GM19238 (cell line): ENCODE results near the gene TCF7L2.

Experiments used
- DNase-seq: peaks from one replicate; pipeline ENCODE4 v3.0.0; 2011; ENCODE audit warnings: low spot score; ENCODE audit not compliant: insufficient read length

The TCF7L2 gene

DNA sequence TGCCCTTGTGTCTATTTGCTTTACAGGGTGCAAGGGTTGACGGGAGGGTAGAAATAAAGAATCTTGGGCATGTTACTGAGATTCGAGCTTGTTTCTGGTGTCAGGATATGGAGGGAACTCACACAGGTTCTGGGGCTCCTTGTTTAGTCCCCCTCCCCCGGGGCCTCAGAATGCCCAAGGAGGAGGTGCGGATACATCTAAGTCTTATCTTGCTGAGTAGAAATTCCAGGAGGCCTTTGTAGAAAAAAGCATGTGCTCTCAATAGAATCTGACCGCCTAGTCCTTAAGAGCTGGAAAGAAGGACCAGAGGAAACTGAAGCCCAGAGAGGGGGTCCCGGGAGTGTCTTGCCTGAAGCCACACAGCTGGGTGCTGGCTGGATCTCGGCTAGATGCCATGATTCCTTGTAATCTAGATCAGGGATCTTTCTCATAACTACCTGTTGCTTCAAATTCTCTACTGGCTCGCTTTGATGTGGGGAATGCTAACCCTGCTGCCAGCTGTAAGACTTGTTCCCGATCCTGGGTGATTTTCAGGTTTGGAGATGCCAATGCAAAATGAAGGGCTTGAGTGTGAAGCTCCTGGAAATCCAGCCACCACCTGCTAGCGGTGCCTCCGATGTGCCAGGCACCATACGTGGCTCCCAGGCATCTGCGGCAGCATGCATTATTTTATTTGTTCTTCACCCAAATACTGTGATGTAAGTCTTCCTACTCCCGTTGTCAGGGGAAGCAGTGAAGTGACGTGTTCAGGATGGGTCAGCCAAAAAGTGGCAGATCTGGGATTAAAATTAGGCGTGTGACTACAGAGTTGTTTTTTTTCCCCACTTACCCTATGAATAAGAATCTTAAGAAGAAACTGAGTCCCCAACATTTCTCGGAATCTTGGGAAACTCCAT lies 226.0 kb downstream of the TCF7L2 start:
- DNase-seq = no peak

- no peak for DNase-seq
These were observed 226.7 kb downstream of the TCF7L2 start for GRCh38 chr10:113176652-113177155.

DNA sequence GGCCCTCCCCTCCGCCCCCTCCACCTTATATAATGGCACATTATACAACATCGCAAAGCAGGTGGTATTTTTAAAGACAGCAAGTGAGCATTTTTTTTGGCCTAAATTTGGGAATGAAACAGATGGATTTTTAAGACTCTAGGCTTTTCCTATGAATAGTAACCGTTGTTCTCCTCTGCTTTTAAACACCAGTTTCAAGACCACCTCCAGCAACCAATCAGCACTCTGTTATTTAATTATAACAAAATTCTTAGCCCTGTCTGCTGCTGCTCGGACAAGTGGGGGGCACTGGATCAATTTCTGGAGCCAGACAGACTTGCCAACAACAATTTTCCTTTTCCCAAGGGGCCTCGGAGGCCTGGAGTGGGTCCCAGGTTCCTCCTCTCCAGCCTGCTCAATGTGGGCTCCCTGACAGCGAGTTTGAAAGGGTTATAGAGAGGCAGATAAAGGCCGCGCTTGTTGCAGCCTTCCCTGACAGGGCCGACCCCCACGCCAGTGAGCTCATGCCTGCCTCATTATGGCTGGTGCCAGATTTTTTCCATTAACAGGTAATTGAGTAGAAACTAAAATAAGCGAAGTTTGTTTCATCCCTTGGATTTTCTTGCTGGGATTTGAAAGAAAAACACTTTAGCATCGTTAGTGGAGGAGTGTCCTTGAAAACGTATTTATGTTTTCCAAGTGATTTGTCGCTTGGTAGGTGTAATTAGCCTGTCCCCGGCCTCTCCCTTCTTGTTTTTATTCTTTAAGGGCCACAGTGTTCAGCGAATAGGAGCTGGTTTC lies 227.3 kb downstream of the TCF7L2 start:
- no peak for DNase-seq

DNA sequence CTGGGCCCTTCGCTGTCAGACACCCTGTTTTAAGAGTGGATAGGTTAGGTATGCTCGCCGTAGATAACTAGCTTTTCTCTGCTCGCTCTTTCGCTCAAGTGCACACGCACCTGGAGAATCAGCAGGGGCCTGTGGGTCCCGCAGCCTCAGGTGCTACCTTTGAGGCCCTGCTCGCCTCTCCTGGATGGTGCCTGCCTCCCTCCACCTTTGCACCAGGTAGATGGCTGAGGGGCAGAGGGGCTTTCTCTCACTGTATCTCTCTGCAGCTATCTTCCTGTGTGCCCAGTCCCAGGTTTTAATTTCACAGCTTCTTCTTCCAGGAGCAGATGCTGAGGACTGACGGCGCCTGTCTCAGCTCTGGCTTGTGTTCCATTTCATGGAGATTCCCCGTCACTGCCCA lies 227.9 kb downstream of the TCF7L2 start:
- DNase-seq = no peak

GRCh38 chr10:113178771-113179170 lies 228.7 kb downstream of the TCF7L2 start:
- DNase-seq = no peak

- no peak for DNase-seq
These were observed 229.2 kb downstream of the TCF7L2 start for GRCh38 chr10:113179265-113179664.

DNA sequence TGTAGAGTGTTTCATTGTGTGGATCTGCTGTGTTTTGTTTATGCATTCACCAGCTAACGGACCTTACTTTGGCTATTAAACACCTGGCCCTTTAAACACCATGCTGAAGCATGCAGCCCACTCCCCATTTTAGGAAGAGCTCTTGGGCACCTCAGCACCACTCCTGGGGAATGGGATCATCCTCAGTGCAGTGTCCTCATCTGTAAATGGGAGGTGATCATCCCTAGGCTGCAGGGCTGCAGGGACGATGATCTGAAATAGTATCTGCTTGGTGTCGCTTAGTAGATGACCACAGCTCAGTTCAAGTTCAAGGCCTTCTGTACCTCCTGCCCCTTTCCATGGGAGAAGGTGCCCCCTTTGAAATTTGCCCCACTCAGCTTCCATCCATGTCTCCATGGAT lies 229.9 kb downstream of the TCF7L2 start:
- no peak for DNase-seq

DNA sequence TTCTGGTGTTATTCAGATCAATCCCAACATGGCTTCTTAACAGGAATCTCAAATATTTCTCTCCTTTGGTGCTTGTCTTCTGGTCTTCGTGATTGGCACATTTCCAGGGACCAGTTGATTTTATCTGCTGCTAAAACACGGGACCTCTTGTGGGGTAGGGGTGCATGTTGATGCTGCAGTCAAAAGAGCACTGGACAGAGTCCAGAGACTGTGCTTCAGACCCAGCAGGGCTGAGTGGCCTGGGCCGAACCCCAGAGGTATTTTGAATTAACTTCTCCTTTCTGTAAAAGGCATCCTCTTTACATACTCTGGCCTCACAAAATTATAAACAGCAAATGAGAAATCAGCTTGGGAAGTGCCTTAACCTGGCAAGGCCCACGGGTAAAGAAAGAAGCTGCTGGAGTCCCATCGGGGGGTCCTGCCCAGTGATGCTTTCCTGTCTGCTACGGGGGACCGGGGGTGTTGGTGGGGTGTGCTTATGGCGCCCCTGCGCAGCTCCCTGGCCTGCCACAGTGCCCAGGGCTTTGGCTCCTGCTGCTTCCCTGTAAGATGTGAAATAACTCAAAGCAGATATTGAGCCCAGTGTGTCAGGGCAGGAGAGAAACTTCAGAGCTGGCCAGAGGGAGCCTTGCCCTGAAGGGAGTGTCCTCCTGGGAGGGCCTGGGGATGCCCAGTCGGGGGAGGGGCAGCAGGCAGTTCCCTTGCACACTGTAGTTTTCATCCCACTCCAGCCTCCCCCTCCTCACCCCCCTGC lies 230.5 kb downstream of the TCF7L2 start:
- no peak for DNase-seq

DNA sequence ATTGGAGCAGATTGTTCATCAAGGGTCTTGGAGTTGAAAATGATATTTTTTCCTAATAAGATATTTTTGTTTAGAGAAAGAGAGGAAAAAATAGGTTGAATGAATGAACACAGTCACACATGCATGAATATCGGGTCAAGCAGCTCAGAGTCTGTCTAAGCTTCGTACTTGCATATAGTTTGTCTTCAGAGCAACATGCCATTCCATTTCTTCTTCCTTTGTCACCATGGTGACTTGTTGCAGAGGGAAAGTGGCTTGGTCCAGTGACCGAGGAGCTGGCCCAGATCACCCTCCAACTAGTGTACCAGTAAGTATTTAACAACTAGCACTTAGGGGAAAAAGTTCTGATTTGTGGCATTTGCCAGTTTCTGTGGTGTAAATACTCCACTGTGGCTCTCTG lies 232.1 kb downstream of the TCF7L2 start:
- DNase-seq = no peak

- DNase-seq = no peak
These were observed 233.5 kb downstream of the TCF7L2 start for GRCh38 chr10:113183573-113183972.

DNA sequence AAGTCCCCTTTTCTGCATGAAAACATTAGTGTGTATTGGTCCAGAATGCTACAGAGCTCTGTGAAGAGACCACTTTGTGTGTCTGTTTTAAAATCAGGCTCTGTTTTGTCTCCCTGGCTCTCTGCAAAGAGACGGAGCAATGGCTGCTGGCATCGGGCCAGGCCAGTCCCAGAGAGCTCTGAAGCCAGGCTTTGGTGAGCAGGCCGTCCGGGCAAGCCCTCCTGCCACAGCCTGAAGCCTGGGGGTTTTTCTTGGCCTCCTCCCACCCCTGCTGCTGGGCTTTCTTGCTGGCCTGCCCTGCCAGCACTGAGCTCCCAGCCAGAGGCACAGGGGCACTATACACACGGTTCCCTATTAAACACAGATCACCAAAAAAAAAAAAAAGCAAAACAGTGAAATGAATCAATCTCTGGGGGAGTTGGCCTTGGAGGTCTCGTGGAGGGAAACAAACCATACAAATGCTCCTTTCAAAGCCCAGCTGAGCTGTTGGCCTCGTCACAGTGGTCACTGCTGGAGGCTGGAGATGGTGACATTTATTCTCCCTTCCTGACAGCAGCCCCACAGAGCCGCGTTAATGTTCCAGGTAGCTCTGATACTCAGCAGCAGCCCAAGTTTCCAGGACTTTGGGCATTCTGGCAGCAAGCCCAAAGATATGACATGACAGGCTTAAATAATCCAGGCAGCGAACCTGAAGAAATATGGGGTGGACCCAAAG lies 237.2 kb downstream of the TCF7L2 start:
- DNase-seq = no peak

DNA sequence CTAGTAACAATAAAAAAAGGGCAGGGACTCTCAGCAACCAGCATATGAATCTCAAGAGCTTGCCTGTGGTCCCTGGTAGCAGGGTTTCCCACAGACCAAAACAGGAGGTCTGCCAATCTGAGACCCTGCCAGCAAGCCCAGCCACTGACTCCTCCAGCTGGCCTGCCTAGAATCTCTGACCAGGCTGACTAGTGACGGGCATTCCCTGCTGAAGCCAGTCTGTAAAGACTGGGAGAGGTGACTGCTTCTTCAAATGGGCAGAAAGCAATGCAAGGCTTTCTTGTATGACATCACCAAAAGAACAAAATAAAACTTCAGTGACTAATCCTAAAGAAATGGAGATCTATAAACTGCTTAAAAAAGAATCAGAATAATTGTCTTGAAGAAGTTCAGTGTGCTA lies 249.4 kb downstream of the TCF7L2 start:
- no peak for DNase-seq

DNA sequence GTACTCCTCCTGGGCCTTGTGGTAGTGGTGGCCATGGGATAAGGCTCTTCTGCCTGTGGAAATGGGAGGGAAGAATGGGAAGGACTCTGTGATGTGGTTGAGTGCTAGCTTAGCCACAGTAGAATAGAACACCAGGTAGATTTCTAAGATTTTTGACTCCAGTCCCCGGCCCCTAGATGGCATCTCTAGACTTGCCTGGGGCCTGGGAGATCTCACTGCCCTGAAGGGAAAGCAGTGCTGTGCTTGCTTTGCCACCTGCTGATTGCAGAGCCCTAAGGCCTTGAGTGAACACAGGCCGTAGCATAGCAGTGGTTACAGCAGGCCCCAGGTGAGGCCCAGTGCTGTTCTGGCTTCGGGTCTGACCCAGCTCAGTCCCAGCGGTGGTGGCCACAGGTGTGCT lies 252.0 kb downstream of the TCF7L2 start:
- DNase-seq = no peak

DNA sequence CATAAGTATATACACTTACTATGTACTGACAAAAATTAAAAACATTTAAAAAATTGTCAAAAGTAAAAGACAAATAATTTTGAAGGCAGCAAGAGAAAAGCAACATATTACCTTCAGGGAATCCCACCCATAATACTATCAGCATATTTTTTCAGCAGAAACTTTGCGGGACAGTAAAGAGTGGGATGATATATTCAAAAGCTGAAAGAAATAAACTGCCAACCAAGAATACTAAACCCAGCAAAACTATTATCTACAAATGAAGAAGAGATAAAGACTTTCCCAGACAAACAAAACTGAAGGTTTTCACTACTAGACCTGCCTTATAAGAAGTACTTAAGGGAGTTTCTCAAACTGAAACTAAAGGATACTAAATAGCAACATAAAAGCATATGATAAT lies 257.9 kb downstream of the TCF7L2 start:
- DNase-seq = no peak

DNA sequence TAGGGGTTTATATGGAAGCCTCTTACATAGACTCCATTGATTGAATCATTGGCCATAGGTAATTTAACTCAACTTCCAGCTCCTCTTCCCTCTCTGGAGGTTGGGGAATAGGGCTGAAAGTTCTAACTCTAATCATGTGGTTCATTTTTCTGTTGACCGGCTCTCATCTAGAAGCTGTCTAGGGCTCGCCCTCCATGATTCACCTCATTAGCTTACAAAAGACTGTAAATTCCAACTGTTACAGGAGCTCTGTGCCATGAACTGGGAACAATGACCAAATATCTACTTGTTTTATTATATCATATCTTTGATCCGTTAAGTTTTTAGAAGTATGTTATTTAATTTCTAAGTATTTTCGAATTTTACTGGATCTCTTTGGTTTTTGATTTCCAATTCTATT lies 263.0 kb downstream of the TCF7L2 start:
- DNase-seq = no peak

DNA sequence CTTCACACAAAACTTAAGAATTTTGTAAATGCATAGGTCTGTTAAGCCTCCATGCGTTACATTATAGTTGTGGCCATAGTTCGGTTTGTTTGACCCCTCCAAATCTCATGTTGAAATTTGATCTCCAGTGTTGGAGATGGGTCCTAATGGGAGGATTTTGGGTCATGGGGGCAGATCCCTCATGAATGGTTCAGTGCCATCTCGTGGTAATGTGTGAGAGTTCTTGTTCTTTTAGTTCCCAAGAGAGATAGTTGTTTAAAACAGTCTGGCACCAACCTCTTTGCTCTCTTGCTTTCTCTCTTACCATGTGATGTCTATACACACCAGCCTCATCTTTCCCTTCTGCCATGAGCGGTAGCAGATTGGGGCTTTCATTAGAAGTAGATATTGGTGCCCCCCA lies 264.3 kb downstream of the TCF7L2 start:
- DNase-seq = no peak

- DNase-seq = no peak
These were observed 266.1 kb downstream of the TCF7L2 start for GRCh38 chr10:113216102-113216501.
